ENCODE measurements around the gene CD200. TPM values are rescaled to one million over a fixed set of nuclear protein-coding genes. Genes with fewer than 3 reads are reported as not detected.

Gene CD200
- total and polyA plus RNA-seq, 2 of the 4 experiments (the other 2 are of a cell fraction), result 1.1 to 1.7 TPM

DNA sequence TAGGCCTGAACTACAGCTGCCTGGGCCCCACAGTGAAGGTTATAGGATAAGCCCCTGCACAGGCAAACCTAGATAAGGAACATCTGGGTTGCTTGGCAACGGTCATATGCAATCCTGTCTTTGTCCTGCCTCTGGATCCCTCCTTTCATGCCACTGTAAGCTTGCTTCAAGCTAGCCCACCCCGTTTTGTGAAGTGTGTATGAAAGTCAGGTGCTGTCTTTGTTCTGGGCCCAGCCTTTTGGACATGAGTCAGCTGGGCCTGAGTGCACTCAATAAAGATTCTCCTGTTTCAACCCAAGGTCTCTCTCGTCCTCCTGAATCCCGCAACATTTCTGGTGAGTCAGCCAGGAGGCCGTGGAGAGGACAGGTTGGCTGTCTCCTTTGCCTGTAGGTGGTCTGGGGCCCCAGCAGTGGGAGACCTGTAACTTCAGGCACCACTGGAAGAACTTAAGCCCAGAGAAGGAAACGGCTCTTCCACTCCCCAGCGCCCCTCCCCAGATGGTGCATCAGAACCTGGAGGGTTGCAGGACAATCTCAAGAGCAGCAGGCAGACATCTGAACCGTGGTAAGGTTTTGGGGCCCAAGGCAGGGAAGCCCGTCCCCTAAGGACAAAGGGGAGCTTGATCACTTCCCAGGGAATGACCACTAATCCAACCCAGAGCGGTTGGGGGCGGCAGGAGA is 30.7 kb upstream of the CD200 start:
- Histone ChIP-seq H3K18ac (ENCODE audit: low read depth, low read length) (no peak overlapping the region), H3K4me1 (ENCODE audit: control insufficient read depth, insufficient read depth, low read length) (peaks cover 9% of the 10 kb centered on the region), H3K79me1 (ENCODE audit: low read depth in 1 of 2, low read length in 2 of 2) (no peaks in the 10 kb centered on the region), H2AK9ac (replicated peaks; ENCODE audit: low read depth, low read length, poor library complexity) (no peak overlapping the region), H3K56ac (ENCODE audit: extremely low read depth, insufficient read depth, low read length) (no peak overlapping the region), H3K36me3 (ENCODE audit: control insufficient read depth, insufficient read depth, low read length) (no peaks in the 10 kb centered on the region), H3K4ac (ENCODE audit: low read depth, low read length) (no peak overlapping the region), H2AFZ (replicated peaks; ENCODE audit: low read length, poor library complexity) (peak overlapping the region; percentile 92), H3K4me3 (ENCODE audit: insufficient read depth, low read depth, low read length) (no peak overlapping the region), H3K27me3 (ENCODE audit: control insufficient read depth, insufficient read depth, low read length) (no peaks in the 10 kb centered on the region), H3K9me1 (ENCODE audit: insufficient read depth, low read length) (no peaks in the 10 kb centered on the region), H3K27ac (ENCODE audit: insufficient read depth, low read length) (no peak overlapping the region), H3K23ac (ENCODE audit: low read depth, low read length) (no peak overlapping the region; the same call in 1 of the 2 replicates), H2AK5ac (ENCODE audit: low read depth, low read length) (no peak overlapping the region), H2BK15ac (ENCODE audit: low read depth, low read length) (peak overlapping the region; percentile 71; the same call in 2 of the 3 replicates), H2BK120ac (ENCODE audit: low read depth, low read length) (no peak overlapping the region; the same call in 1 of the 2 replicates), H2BK5ac (ENCODE audit: low read depth, low read length, poor library complexity, severe bottlenecking) (no peak overlapping the region), H3K9me3 (ENCODE audit: control insufficient read depth, insufficient read depth, low read length) (no peaks in the 10 kb centered on the region), H3K4me2 (ENCODE audit: low read depth, low read length) (peak overlapping the region; percentile 78), H4K91ac (ENCODE audit: insufficient read depth, low read depth, low read length) (no peak overlapping the region), H2BK20ac (ENCODE audit: low read depth, low read length) (no peak overlapping the region), H4K20me1 (ENCODE audit: insufficient read depth, low read length) (no peaks in the 10 kb centered on the region), H3K9ac (ENCODE audit: low read depth, low read length) (no peak overlapping the region), H4K5ac (ENCODE audit: low read depth, low read length) (no peak overlapping the region; the same call in 1 of the 2 replicates), H4K8ac (ENCODE audit: low read depth in 2 of 2, low read length in 2 of 2) (peak overlapping the region; percentile 32 to 46; a peak in 2 of 4 replicates), H3K14ac (replicated peaks; ENCODE audit: low read depth, low read length) (peak overlapping the region; percentile 70; the same call in 1 of the 2 replicates)
- DNase-seq, result peak; percentile 47
- TF ChIP-seq NFE2L2 (IDR thresholded peaks at IDR 0.05; ENCODE audit: low read depth, low read length) (no peak), BHLHE40 (IDR thresholded peaks at IDR 0.05; ENCODE audit: low read depth, low read length) (no peak), POLR2A (IDR thresholded peaks at IDR 0.05; ENCODE audit: low read depth, low read length) (no peak), CHD1 (IDR thresholded peaks at IDR 0.05; ENCODE audit: low read depth, low read length) (no peak)
- TF ChIP-seq, protein P1, sequence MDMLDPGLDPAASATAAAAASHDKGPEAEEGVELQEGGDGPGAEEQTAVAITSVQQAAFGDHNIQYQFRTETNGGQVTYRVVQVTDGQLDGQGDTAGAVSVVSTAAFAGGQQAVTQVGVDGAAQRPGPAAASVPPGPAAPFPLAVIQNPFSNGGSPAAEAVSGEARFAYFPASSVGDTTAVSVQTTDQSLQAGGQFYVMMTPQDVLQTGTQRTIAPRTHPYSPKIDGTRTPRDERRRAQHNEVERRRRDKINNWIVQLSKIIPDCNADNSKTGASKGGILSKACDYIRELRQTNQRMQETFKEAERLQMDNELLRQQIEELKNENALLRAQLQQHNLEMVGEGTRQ (IDR thresholded peaks at IDR 0.05; ENCODE audit: low read depth, low read length), result no peak
- in situ Hi-C loops (cut with MboI; ENCODE audit: low sequenced_read_pairs), result loop anchor here (25.0 kb wide), 1 partner anchor 685 kb away; the partner anchor contains the start of genes CD200R1 and GTPBP8
- no TSS peak for BruUV-seq (replicated peaks)
- CTCF ChIA-PET, result no interaction called here
- POLR2A ChIA-PET (ENCODE audit: unreplicated experiment), result no interaction called here
- dilution Hi-C loops (cut with HindIII; ENCODE audit: low sequenced_read_pairs, unreplicated experiment), result loop anchor here (25.0 kb wide), 1 partner anchor 210 kb away; no protein-coding TSS in a partner anchor
- ATAC-seq (ENCODE audit: low read depth), result no peak
- intact Hi-C loops (cut with micrococcal nuclease), result no loop called here
- no CpG with 5 or more reads among the region's 11 CpGs for WGBS, 2 experiments (ENCODE audit: extremely low coverage in 2 of 2, insufficient read length in 1 of 2)

Measured in IMR-90 (cell line).